RCC 7860 (cell line): ENCODE measurements around the gene CEP85L.

Experiments used
- DNase-seq: peaks from one replicate; pipeline ENCODE4 v3.0.0-alpha.2; 2015; ENCODE audit warnings: low spot score
- FAIRE-seq: peaks from 2 replicates; lab custom pipeline; 2012; peaks lifted over from hg19 to GRCh38; lab: Jason Lieb, UNC

CEP85L gene

GRCh38 chr6:118661831-118662230, 10.4 kb upstream of the CEP85L start:
- DNase-seq (no peak), FAIRE-seq (no peak)

GRCh38 chr6:118660218-118660569, 8.8 kb upstream of the CEP85L start:
- DNase-seq, result no peak
- FAIRE-seq, result no peak

GRCh38 chr6:118659513-118660217, 8.3 kb upstream of the CEP85L start:
- no peak for FAIRE-seq
- no peak for DNase-seq

- DNase-seq, result no peak
- FAIRE-seq, result no peak
Measured at GRCh38 chr6:118656847-118657451, 5.6 kb upstream of the CEP85L start.

- no peak for DNase-seq
- no peak for FAIRE-seq
Measured at GRCh38 chr6:118652051-118652615, 742 bp upstream of the CEP85L start.

GRCh38 chr6:118650582-118651281, 659 bp downstream of the CEP85L start:
- no peak for FAIRE-seq
- no peak for DNase-seq

GRCh38 chr6:118649918-118650581, 1.3 kb downstream of the CEP85L start:
- no peak for FAIRE-seq
- DNase-seq, result no peak

GRCh38 chr6:118648866-118649554, 2.4 kb downstream of the CEP85L start:
- FAIRE-seq, result peak; percentile 2
- DNase-seq, result no peak

GRCh38 chr6:118646977-118647376, 4.4 kb downstream of the CEP85L start:
- no peak for FAIRE-seq
- DNase-seq, result no peak

- DNase-seq (no peak), FAIRE-seq (no peak)
Measured at GRCh38 chr6:118645395-118645794, 6.0 kb downstream of the CEP85L start.

GRCh38 chr6:118644007-118644406, 7.4 kb downstream of the CEP85L start:
- FAIRE-seq, result no peak
- peak; percentile 11 for DNase-seq

- DNase-seq, result no peak
- no peak for FAIRE-seq
Measured at GRCh38 chr6:118641042-118641441, 10.3 kb downstream of the CEP85L start.

GRCh38 chr6:118639054-118639964, 12.1 kb downstream of the CEP85L start:
- DNase-seq (no peak), FAIRE-seq (no peak)

- no peak for DNase-seq
- FAIRE-seq, result no peak
Measured at GRCh38 chr6:118638288-118638687, 13.1 kb downstream of the CEP85L start.

- no peak for FAIRE-seq
- no peak for DNase-seq
Measured at GRCh38 chr6:118635909-118636735, 15.3 kb downstream of the CEP85L start.

GRCh38 chr6:118632359-118632758, 19.0 kb downstream of the CEP85L start:
- FAIRE-seq, result peak; percentile 21

GRCh38 chr6:118630923-118631322, 20.5 kb downstream of the CEP85L start:
- no peak for DNase-seq
- no peak for FAIRE-seq

More at GRCh38 chr6:118632359-118632758, 19.0 kb downstream of the CEP85L start:
- DNase-seq, result peak; percentile 26

- no peak for FAIRE-seq
- no peak for DNase-seq
Measured at GRCh38 chr6:118630067-118630466, 21.3 kb downstream of the CEP85L start.

- DNase-seq, result no peak
- no peak for FAIRE-seq
Measured at GRCh38 chr6:118627724-118628123, 23.7 kb downstream of the CEP85L start.
